H9 (cell line): ENCODE data around the gene NACC2. TPM values are rescaled to one million over a fixed set of nuclear protein-coding genes. Genes with fewer than 3 reads are reported as not detected.

Experiments used
- DNase-seq: peaks from one replicate; pipeline ENCODE4 v3.0.0-alpha.2; 2017
- H2AFZ ChIP-seq: one replicate; pipeline ENCODE4 v1.6.1; 2013; ENCODE audit warnings: mild to moderate bottlenecking, low read length, control low read depth, moderate library complexity
- H2AK5ac ChIP-seq: 2 replicates; pipeline ENCODE4 v1.6.1; 2013; ENCODE audit warnings: low read length, control low read depth, mixed read lengths; ENCODE audit not compliant: insufficient read length
- H2BK120ac ChIP-seq: one replicate; pipeline ENCODE4 v1.6.1; 2013; ENCODE audit warnings: low read depth, mild to moderate bottlenecking, low read length, control low read depth, inconsistent platforms; ENCODE audit not compliant: poor library complexity, severe bottlenecking
- H2BK12ac ChIP-seq: 2 replicates; pipeline ENCODE4 v1.6.1; 2013; ENCODE audit warnings: low read length, control low read depth, mixed read lengths, low read depth; ENCODE audit not compliant: insufficient read length
- H2BK15ac ChIP-seq: 2 replicates; pipeline ENCODE4 v1.6.1; 2013; ENCODE audit warnings: low read depth, low read length, control low read depth
- H2BK20ac ChIP-seq: one replicate; pipeline ENCODE4 v1.6.1; 2013; ENCODE audit warnings: low read depth, mild to moderate bottlenecking, low read length, control low read depth, inconsistent platforms; ENCODE audit not compliant: poor library complexity, severe bottlenecking
- H2BK5ac ChIP-seq: 2 replicates; pipeline ENCODE4 v1.6.1; 2013; ENCODE audit warnings: low read length, control low read depth, mixed read lengths; ENCODE audit not compliant: insufficient read length
- H3K14ac ChIP-seq: 2 replicates; pipeline ENCODE4 v1.6.1; 2013; ENCODE audit warnings: low read length, control low read depth; ENCODE audit not compliant: insufficient read depth
- H3K18ac ChIP-seq: 2 replicates; pipeline ENCODE4 v1.6.1; 2013; ENCODE audit warnings: low read depth, mild to moderate bottlenecking, mixed read lengths, low read length, control low read depth; ENCODE audit not compliant: insufficient read length
- H3K23ac ChIP-seq: 2 replicates; pipeline ENCODE4 v1.6.1; 2013; ENCODE audit warnings: low read length, control low read depth, mixed read lengths, low read depth; ENCODE audit not compliant: insufficient read length
- H3K23me2 ChIP-seq: 2 replicates; pipeline ENCODE4 v1.6.1; 2013; ENCODE audit warnings: low read depth, mild to moderate bottlenecking, mixed read lengths, low read length, control low read depth; ENCODE audit not compliant: insufficient read length, poor library complexity, severe bottlenecking
- H3K27ac ChIP-seq: 2 replicates; pipeline ENCODE4 v1.5.1; 2013; ENCODE audit warnings: low read length, control low read depth, mixed read lengths, low read depth; ENCODE audit not compliant: insufficient read length
- H3K27me3 ChIP-seq: 2 replicates; pipeline ENCODE4 v1.6.1; 2013; ENCODE audit warnings: low read length, control low read depth, inconsistent platforms; ENCODE audit not compliant: insufficient read depth
- H3K4ac ChIP-seq: 2 replicates; pipeline ENCODE4 v1.6.1; 2013; ENCODE audit warnings: low read depth, mild to moderate bottlenecking, control low read depth, inconsistent platforms, low read length, moderate library complexity
- H3K4me1 ChIP-seq: 2 replicates; pipeline ENCODE4 v1.6.1; 2013; ENCODE audit warnings: low read length, control low read depth, inconsistent platforms; ENCODE audit not compliant: insufficient read depth
- H3K4me2 ChIP-seq: 2 replicates; pipeline ENCODE4 v1.6.1; 2013; ENCODE audit warnings: low read length, control low read depth, mixed read lengths; ENCODE audit not compliant: insufficient read length, insufficient read depth
- H3K56ac ChIP-seq: 2 replicates; pipeline ENCODE4 v1.6.1; 2013; ENCODE audit warnings: low read depth, mild to moderate bottlenecking, mixed read lengths, low read length, control low read depth; ENCODE audit not compliant: insufficient read length
- H3K79me1 ChIP-seq: 2 replicates; pipeline ENCODE4 v1.6.1; 2013; ENCODE audit warnings: low read depth, mild to moderate bottlenecking, moderate library complexity, low read length, control low read depth, inconsistent platforms; ENCODE audit not compliant: insufficient read depth, poor library complexity, severe bottlenecking
- H3K79me2 ChIP-seq: 2 replicates; pipeline ENCODE4 v1.6.1; 2013; ENCODE audit warnings: low read length, control low read depth, inconsistent platforms; ENCODE audit not compliant: insufficient read depth
- H3K9ac ChIP-seq: 2 replicates; pipeline ENCODE4 v1.6.1; 2013; ENCODE audit warnings: low read length, control low read depth, mixed read lengths; ENCODE audit not compliant: insufficient read length; ENCODE audit errors: extremely low read depth
- H3K9me3 ChIP-seq: one replicate; pipeline ENCODE4 v1.6.1; 2013; ENCODE audit warnings: low read depth, low read length, inconsistent platforms; ENCODE audit not compliant: control insufficient read depth
- H3T11ph ChIP-seq: one replicate; pipeline ENCODE4 v1.6.1; 2013; ENCODE audit warnings: mild to moderate bottlenecking, low read length, control low read depth, inconsistent platforms
- H4K20me1 ChIP-seq: one replicate; pipeline ENCODE4 v1.6.1; 2013; ENCODE audit not compliant: control insufficient read depth, insufficient read length, insufficient read depth
- H4K5ac ChIP-seq: 2 replicates; pipeline ENCODE4 v1.6.1; 2013; ENCODE audit warnings: low read depth, mild to moderate bottlenecking, mixed read lengths, low read length, control low read depth; ENCODE audit not compliant: insufficient read length
- H4K8ac ChIP-seq: replicated peaks from 2 replicates; pipeline ENCODE4 v1.6.1; 2013; ENCODE audit warnings: low read length, control low read depth, mixed read lengths, low read depth; ENCODE audit not compliant: insufficient read length
- H4K91ac ChIP-seq: 2 replicates; pipeline ENCODE4 v1.6.1; 2013; ENCODE audit warnings: low read depth, mild to moderate bottlenecking, moderate library complexity, mixed read lengths, low read length, control low read depth; ENCODE audit not compliant: insufficient read length
- H3K27ac Mint-ChIP-seq, 3 experiments: 2 replicates in 2 of 3; 3 replicates in 1 of 3; pipeline ENCODE4 v1.8.0; 2020 to 2021; ENCODE audit warnings: mixed read lengths in 3 of 3, mild to moderate bottlenecking in 1 of 3, moderate library complexity in 1 of 3
- H3K27me3 Mint-ChIP-seq: 2 replicates; pipeline ENCODE4 v1.8.0; 2021; ENCODE audit warnings: low read depth, mild to moderate bottlenecking, moderate library complexity, mixed read lengths
- H3K36me3 Mint-ChIP-seq, 3 experiments: 2 replicates in 2 of 3; 3 replicates in 1 of 3; pipeline ENCODE4 v1.8.0; 2020 to 2021; ENCODE audit warnings: low read depth in 3 of 3, mixed read lengths in 3 of 3; ENCODE audit not compliant: insufficient read depth in 1 of 3
- H3K4me1 Mint-ChIP-seq, 2 experiments: 2 replicates each; pipeline ENCODE4 v1.8.0; 2020; ENCODE audit warnings: mixed read lengths in 2 of 2
- H3K4me3 Mint-ChIP-seq, 2 experiments: 2 replicates in 1 of 2; 3 replicates in 1 of 2; pipeline ENCODE4 v1.8.0; 2020 to 2021; ENCODE audit warnings: mild to moderate bottlenecking in 2 of 2, mixed read lengths in 2 of 2, moderate library complexity in 1 of 2
- H3K9me3 Mint-ChIP-seq, 2 experiments: 2 replicates in 1 of 2; 3 replicates in 1 of 2; pipeline ENCODE4 v1.8.0; 2020; ENCODE audit warnings: mild to moderate bottlenecking in 2 of 2, mixed read lengths in 2 of 2, moderate library complexity in 1 of 2
- WGBS: extraction: QIAGEN DNeasy Blood & Tissue Kit; methylation state at CpG from one replicate; pipeline ENCODE4 v1.1.7; 2013; ENCODE audit warnings: missing lambda C conversion rate, low lambda C conversion rate, mixed read lengths; ENCODE audit not compliant: insufficient read length; ENCODE audit errors: extremely low coverage; 5-methylcytosine and 5-hydroxymethylcytosine counted together
- total RNA-seq: library from RNA; stranded (reverse); gene quantifications from 2 replicates; pipeline ENCODE4 v1.2.1, GENCODE V29; 2021
- TF ChIP-seq, protein P1 (sequence below): fragments of 200-600 bp; sonication (generic); conservative IDR thresholded peaks from 3 replicates; pipeline ENCODE4 v1.8.0; 2021; ENCODE audit warnings: antibody characterized with exemption, mild to moderate bottlenecking

Gene NACC2
- total RNA-seq, 1 experiment from 2014 or later = 11.5 TPM

DNA sequence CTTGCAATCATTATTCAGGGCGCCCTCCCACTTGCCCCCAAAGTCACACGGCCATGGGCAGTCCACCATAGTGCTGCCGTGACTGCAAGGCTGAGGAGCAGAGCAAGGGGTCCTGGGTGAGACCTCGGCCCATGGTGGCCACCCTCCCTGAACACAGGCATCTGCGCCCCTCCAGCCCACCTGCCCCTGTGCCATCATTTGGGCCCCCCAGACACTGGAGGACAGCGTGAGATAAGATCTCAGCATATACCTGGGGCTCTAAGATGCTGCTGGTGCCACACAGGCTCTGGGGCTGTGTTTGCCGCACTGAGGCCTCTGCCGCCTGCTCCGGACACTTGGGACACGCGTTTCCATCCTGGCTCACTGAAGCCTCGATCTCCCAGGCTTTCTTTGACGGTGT, 20.1 kb upstream of the NACC2 start:
- Histone ChIP-seq H3T11ph (no peak overlapping the region), H3K23ac (no peak overlapping the region), H4K5ac (no peak overlapping the region), H2BK120ac (no peak overlapping the region), H2BK20ac (no peak overlapping the region), H3K9ac (no peak overlapping the region), H3K27me3 (no peaks in the 10 kb centered on the region), H2BK12ac (no peak overlapping the region), H2BK5ac (no peak overlapping the region), H3K79me1 (no peaks in the 10 kb centered on the region), H3K23me2 (no peaks in the 10 kb centered on the region), H3K14ac (no peak overlapping the region), H4K8ac (no peak overlapping the region), H3K79me2 (no peaks in the 10 kb centered on the region), H2AK5ac (no peak overlapping the region), H3K4ac (no peak overlapping the region), H3K27ac (no peak overlapping the region), H3K18ac (no peak overlapping the region), H3K56ac (no peak overlapping the region), H4K91ac (no peak overlapping the region), H2AFZ (no peak overlapping the region), H3K9me3 (no peaks in the 10 kb centered on the region), H4K20me1 (no peaks in the 10 kb centered on the region), H3K4me1 (no peaks in the 10 kb centered on the region), H2BK15ac (no peak overlapping the region), H3K4me2 (no peak overlapping the region)
- Mint-ChIP-seq H3K4me3 (no peak overlapping the region), H3K27ac (no peak overlapping the region), H3K27me3 (no peaks in the 10 kb centered on the region), H3K36me3 (peaks cover 1 to 18% (median 17%) of the 10 kb centered on the region in 3 experiments; a peak in 5 of 7 replicates), H3K9me3 (no peaks in the 10 kb centered on the region), H3K4me1 (peaks cover 9 to 14% of the 10 kb centered on the region in 2 experiments)
- no CpG with 5 or more reads among the region's 13 CpGs for WGBS
- TF ChIP-seq, protein P1, sequence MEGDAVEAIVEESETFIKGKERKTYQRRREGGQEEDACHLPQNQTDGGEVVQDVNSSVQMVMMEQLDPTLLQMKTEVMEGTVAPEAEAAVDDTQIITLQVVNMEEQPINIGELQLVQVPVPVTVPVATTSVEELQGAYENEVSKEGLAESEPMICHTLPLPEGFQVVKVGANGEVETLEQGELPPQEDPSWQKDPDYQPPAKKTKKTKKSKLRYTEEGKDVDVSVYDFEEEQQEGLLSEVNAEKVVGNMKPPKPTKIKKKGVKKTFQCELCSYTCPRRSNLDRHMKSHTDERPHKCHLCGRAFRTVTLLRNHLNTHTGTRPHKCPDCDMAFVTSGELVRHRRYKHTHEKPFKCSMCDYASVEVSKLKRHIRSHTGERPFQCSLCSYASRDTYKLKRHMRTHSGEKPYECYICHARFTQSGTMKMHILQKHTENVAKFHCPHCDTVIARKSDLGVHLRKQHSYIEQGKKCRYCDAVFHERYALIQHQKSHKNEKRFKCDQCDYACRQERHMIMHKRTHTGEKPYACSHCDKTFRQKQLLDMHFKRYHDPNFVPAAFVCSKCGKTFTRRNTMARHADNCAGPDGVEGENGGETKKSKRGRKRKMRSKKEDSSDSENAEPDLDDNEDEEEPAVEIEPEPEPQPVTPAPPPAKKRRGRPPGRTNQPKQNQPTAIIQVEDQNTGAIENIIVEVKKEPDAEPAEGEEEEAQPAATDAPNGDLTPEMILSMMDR = no peak
- no peak for DNase-seq
